A172 (cell line): ENCODE data around the gene F8. TPM values are rescaled to one million over a fixed set of nuclear protein-coding genes. Genes with fewer than 3 reads are reported as not detected.
"Not testable (repeated sequence)": the region's sequence is repeated elsewhere in the genome, so short reads cannot be mapped to it uniquely, and the experiment has no call there.

Experiments
- DNase-seq: peaks from one replicate; pipeline ENCODE4 v3.0.0-alpha.2; 2015; ENCODE audit warnings: low spot score
- total RNA-seq: library from RNA; depleted of rRNA; stranded (reverse); fragments of >200 nt; shearing (Covaris generic); gene quantifications from 2 replicates; pipeline ENCODE4 v1.2.3, GENCODE V29; 2014

Gene F8
- total RNA-seq, 1 experiment from 2014 or later: 19.9 TPM

DNA sequence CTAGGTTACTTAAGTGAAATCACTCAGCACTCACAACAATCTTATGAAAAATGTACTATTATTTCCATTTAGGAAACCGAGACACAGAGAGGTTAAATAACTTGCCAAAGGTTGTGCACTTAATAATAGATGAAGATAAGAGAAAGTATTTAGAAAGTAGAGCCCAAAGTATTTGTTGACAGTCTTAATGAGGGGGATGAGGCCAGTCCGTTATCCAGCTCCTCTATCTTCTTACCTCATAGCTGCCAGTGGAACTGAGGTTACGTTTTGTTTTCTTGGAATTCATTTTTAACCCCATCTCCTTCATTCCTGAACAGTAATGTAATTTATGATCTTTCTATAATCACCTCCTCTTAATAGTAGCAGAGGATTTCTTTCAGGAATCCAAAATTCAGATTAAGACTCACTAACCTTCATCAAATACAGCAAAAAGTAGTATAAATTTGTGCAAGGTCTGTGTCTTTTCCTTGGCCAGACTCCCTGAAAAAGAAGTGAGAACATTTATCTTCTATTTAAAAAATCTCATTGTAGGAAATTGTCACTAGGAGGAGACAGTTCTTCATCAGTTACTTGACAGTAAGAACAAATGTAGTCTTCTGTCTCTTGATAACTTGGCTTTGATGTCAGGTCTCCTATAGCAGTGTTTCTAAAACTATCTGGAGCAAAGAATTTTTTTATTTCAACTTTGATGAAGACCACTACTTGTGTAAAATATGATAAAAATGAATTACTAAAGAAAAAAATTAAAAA is 35.5 kb downstream of the F8 start:
- no peak for DNase-seq

GRCh38 chrX:154981116-154981411 is 41.5 kb downstream of the F8 start:
- no peak for DNase-seq

DNA sequence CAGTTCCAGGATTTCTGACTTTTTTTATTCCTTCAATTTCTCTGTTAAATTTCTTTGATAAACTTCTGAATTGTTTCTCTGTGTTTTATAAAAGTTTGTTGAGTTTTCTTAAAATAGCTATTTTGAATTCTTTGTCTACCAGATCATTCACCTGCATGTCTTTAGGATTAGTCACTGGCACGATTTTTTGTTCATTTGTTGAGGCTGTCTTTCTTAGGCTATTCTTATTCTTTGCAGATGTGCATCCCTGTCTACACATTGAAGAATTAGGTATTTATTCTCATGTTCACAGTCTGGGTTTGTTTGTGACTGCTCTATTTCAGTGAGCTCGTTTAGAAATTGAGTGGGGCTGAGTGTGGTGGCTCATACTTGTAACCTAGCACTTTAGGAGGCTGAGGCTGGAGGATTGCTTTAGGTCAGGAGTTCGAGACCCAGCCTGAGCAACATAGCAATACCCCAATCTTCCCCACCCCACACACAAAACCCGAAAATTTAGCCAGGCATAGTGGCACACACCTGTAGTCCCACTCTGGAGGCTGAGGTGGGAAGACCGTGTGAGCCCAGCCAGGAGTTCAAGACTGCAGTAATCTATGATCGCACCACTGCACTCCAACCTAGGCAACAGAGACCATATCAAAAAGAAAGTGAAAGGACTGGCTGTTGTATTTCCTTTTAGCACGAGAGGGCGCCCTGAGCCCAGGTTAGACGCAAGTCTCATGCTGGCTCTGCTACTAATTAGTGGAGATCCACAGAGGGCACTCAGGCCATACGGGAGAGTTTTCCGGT is 42.0 kb downstream of the F8 start:
- peak; percentile 78 for DNase-seq

GRCh38 chrX:154979629-154980028 is 42.9 kb downstream of the F8 start:
- no peak for DNase-seq

DNA sequence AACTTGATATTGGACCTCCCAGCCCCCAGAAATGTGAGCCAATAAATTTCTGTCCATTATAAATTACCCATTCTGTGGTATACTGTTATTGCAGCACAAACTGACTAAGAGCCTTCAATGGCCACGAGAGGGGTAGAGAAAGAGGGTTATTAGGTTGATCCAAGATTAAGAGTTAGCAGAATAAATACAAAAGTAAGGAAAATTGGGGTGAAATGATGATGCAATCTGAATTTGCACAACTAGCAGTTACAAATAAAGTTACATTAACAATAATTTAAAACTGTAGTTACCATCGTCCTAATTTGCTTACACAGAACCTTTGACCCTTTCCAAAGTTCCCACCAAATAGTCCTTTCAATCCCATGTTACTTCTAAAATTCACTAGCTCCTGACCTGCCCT is 54.2 kb downstream of the F8 start:
- no peak for DNase-seq

DNA sequence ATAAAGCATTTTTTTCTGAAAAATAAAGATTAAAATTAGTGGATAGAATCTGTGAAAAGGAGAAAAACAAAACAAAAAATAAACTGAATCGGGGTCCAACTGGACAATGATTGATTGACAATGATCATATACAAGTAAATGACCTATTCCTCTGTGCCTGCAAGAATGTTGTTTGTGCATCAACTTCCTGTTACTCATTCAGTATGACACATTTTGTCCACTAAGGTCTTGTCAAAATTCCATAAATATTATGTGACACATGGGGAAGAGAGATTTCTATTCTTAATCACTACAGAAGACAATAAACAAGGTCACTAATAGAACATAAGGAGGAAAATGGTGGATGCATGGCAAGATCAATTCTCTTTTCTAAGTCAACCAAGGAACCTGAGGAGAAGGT is 54.9 kb downstream of the F8 start:
- peak; percentile 57 for DNase-seq

DNA sequence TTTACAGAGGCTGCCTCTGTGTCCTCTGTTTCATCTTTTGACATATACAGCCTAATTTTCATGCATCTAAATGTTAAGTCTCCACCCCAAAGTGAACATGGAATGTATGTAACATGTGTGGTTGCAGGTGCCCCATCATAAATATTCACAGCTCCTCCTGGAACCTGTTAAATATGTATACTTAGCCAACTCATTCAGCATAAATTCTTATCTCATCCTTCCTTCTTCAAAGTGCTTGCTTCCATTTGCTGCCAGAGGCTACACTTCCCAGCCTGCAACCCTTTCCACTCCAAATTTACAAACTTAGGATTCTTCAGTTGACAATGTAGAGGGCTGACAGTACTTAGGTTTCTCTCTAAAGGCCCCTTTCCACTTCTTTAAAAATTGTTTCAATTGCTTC is 60.6 kb downstream of the F8 start:
- no peak for DNase-seq

- not testable (repeated sequence) for DNase-seq
Measured at GRCh38 chrX:154955799-154956198, 66.7 kb downstream of the F8 start.

DNA sequence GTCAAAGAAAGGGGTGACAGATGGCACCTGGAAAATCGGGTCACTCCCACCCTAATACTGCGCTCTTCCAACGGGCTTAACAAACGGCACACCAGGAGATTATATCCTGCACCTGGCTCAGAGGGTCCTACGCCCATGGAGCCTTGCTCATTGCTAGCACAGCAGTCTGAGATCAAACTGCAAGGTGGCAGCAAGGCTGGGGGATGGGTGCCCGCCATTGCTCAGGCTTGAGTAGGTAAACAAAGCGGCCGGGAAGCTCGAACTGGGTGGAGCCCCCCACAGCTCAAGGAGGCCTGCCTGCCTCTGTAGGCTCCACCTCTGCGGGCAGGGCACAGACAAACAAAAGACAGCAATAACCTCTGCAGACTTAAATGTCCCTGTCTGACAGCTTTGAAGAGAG is 83.3 kb downstream of the F8 start:
- DNase-seq: not testable (repeated sequence)

DNA sequence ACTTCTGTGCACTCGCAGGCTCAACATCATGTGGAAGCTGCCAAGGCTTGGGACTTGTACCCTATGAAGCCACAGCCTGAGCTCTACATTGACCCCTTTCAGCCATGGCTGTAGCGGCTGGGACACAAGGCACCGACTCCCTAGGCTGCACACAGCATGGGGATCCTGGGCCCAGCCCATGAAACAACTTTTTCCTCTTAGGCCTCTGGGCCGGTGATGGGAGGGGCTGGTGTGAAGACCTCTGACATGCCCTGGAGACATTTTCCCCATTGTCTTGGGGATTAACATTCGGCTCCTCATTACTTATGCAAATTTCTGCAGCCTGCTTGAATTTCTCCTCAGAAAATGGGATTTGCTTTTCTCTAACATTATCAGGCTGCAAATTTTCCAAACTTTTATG is 97.8 kb downstream of the F8 start:
- DNase-seq: not testable (repeated sequence)

DNA sequence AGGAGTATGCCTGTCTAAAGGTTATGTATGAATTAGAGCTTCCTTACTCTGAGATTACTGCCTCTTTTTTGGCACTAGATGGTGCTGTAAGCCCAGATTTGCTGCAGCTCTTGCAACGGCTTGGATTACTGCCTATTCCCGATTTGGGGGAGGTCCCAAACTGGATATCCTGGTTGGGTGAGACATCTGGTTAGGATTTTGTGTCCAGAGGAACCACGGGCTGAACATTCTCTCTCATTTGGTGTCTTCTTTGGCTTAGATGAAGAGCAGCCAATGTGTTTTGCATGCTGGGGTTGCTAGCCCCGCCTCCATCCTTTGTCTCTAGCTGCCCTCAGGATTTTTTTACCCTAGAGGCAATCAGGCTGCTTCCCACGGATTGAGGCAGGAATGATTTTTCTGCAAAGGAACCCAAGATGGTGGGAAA is 104.5 kb downstream of the F8 start:
- peak; percentile 75 for DNase-seq

DNA sequence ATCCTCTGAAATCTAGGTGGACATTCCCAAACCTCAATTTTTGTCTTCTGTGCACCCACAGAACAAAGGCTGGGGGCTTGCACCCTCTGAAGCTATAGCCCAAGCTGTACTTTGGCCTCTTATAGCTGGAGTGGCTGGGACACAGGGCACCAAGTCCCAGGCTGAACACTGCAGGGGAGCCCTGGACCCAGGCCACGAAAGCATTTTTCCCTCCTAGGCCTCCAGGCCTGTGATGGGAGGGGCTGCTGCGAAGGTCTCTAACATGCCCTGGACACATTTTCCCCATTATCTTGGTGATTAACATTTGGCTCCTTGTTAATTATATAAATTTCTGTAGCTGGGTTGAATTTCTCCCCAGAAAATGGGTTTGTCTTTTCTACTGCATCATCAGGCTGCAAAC is 108.5 kb downstream of the F8 start:
- no peak for DNase-seq

DNA sequence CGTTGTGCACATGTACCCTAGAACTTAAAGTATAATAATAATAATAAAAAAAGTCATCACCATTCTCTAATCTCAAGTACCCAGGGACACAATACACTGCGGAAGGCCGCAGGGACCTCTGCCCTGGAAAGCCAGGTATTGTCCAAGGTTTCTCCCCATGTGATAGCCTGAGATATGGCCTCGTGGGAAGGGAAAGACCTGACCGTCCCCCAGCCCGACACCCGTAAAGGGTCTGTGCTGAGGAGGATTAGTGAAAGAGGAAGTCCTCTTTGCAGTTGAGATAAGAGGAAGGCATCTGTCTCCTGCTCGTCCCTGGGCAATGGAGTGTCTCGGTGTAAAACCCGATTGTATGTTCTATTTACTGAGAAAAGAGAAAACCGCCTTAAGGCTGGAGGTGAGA is 112.0 kb downstream of the F8 start:
- not testable (repeated sequence) for DNase-seq

DNA sequence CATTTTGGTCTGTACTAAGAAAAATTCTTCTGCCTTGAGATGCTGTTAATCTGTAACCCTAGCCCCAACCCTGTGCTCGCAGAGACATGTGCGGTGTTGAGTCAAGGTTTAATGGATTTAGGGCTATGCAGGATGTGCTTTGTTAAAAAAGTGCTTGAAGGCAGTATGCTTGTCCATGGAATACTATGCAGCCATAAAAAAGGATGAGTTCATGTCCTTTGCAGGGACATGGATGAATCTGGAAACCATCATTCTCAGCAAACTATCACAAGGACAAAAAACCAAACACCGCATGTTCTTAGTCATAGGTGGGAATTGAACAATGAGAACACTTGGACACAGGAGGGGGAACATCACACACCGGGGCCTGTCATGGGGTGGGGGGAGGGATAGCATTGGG is 112.5 kb downstream of the F8 start:
- not testable (repeated sequence) for DNase-seq

DNA sequence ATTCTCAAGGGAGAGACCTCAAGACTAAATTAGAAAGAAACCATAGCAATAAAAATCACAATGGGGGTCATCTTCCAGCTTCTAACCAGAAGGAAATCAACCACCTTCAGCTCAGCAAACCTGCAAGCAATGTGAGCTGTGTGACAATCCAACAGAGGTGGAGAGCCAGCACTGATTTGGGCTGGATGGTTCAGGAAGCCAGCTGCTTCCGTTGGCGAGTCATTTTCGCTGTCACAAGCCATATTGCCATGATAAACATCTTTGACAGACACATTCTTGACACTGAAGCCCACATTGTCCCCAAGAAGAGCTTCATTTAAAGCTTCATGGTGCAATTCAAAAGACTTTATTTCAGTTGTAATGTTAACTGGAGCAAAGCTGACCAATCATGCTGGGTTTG is 113.7 kb downstream of the F8 start:
- no peak for DNase-seq

GRCh38 chrX:154902408-154902807 is 120.1 kb downstream of the F8 start:
- DNase-seq: no peak

- no peak for DNase-seq
Measured at GRCh38 chrX:154900323-154900722, 122.2 kb downstream of the F8 start.

DNA sequence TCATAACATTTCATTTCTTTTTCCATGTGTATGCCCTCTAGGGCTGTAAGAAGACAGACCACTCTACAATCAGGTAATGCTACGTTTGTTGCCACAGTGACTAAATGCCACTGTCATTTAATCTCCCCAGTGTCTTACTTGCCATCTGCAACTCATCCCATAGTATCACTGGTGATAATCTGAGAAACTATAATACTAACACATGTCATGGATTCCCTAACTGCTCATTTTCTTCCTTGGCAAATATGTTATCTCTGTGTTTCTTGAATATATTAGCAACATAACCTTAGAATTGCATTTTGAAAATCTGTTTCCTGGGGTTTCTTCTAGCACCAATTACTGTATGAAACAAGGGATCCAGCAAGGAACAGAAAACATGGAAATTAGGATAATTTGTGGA is 130.2 kb downstream of the F8 start:
- DNase-seq: no peak

- peak; percentile 1 for DNase-seq
Measured at GRCh38 chrX:154890990-154891639, 131.4 kb downstream of the F8 start.

GRCh38 chrX:154886789-154887221 is 135.7 kb downstream of the F8 start:
- DNase-seq: not testable (repeated sequence)

GRCh38 chrX:154886069-154886788 is 136.3 kb downstream of the F8 start, which contains the start of gene F8A1:
Gene F8A1 (plus strand): TSS chrX:154886355. CDS start chrX:154886375, 20 bp downstream.
- not testable (repeated sequence) for DNase-seq

GRCh38 chrX:154885549-154885948 is 137.0 kb downstream of the F8 start:
- not testable (repeated sequence) for DNase-seq
